ENCODE results near the gene CD86.

DNA sequence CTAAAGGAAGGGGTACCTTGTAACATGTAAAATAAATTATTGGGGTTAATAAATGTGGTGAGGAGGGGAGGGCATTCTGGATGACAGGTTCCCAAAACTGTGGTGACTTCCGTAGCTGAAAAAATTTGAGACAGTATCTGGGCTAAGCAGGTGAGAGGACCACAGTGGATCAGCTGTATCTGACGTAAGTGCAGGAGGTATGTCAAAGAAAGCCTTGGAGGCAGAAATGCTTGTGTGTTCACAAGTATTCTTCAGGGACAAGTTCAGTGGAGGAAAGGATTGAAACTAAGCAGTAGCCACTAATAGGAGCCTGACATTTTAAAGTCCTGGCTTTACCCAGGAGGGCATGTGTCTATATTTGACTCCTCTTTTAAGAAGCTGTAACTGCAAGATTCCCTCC is 52.0 kb downstream of the CD86 start:
- TF ChIP-seq, protein P1, sequence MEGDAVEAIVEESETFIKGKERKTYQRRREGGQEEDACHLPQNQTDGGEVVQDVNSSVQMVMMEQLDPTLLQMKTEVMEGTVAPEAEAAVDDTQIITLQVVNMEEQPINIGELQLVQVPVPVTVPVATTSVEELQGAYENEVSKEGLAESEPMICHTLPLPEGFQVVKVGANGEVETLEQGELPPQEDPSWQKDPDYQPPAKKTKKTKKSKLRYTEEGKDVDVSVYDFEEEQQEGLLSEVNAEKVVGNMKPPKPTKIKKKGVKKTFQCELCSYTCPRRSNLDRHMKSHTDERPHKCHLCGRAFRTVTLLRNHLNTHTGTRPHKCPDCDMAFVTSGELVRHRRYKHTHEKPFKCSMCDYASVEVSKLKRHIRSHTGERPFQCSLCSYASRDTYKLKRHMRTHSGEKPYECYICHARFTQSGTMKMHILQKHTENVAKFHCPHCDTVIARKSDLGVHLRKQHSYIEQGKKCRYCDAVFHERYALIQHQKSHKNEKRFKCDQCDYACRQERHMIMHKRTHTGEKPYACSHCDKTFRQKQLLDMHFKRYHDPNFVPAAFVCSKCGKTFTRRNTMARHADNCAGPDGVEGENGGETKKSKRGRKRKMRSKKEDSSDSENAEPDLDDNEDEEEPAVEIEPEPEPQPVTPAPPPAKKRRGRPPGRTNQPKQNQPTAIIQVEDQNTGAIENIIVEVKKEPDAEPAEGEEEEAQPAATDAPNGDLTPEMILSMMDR (IDR thresholded peaks at IDR 0.05): no peak
- TF ChIP-seq POLR2A (IDR thresholded peaks at IDR 0.05): no peak
